Stomach (tissue), 9 donors: ENCODE measurements around the gene IPO13. TPM values are rescaled to one million over a fixed set of nuclear protein-coding genes. Genes with fewer than 3 reads are reported as not detected.

ENCODE experiments used
- DNase-seq, 2 donors: peaks; one replicate each; pipeline versions ENCODE4 v3.0.0 to v3.0.0-alpha.2; 2013 to 2019
- H3K27ac ChIP-seq, 5 donors: fragments of 200-600 bp in 4 of 5; sonication (generic) in 4 of 5; one replicate each; pipeline ENCODE4 v1.5.1; 2013 to 2019; ENCODE audit warnings: mild to moderate bottlenecking in 1 of 5, moderate library complexity in 1 of 5
- H3K27me3 ChIP-seq, 3 donors: fragments of 200-600 bp; sonication (generic); one replicate each; pipeline ENCODE4 v1.5.1; 2017 to 2019; ENCODE audit warnings: mixed run types in 1 of 3
- H3K36me3 ChIP-seq, 4 donors: fragments of 200-600 bp; sonication (generic); 1 replicate in 3 of 4; 2 replicates in 1 of 4; pipeline ENCODE4 v1.5.1; 2016 to 2019
- H3K4me1 ChIP-seq, 4 donors: fragments of 200-600 bp; sonication (generic); one replicate each; pipeline ENCODE4 v1.5.1; 2016 to 2019
- H3K4me3 ChIP-seq, 4 donors: fragments of 200-600 bp; sonication (generic) in 3 of 4; one replicate each; pipeline ENCODE4 v1.5.1; 2016 to 2019; ENCODE audit warnings: mild to moderate bottlenecking in 1 of 4
- H3K9me3 ChIP-seq, 4 donors: fragments of 200-600 bp; sonication (generic); one replicate each; pipeline ENCODE4 v1.5.1; 2016 to 2019
- EP300 ChIP-seq: sonication (generic); formaldehyde crosslinking; IDR thresholded peaks from one replicate; pipeline ENCODE4 v1.6.1; 2017; ENCODE audit warnings: antibody characterized with exemption
- POLR2A ChIP-seq, 4 donors: fragments of 450-650 bp; IDR thresholded peaks; one replicate each; pipeline ENCODE4 v1.6.1; 2016; ENCODE audit warnings: antibody characterized with exemption in 4 of 4, control low read depth in 2 of 4, mild to moderate bottlenecking in 1 of 4, moderate library complexity in 1 of 4
- POLR2AphosphoS5 ChIP-seq, 3 donors: sonication (generic); formaldehyde crosslinking; IDR thresholded peaks; one replicate each; pipeline ENCODE4 v1.6.1; 2016; ENCODE audit warnings: antibody characterized with exemption in 3 of 3
- WGBS, 5 donors: extraction: QIAGEN DNeasy Blood & Tissue Kit in 3 of 5; methylation state at CpG; one replicate each; pipeline versions ENCODE4 v1.1.5 to v1.1.7; 2013 to 2018; 5-methylcytosine and 5-hydroxymethylcytosine counted together
- intact Hi-C: fragments of 100-400 bp; cut with DNase I; formaldehyde crosslinking; loops from one replicate; pipeline ENCODE4 v1.15.1; 2023; ENCODE audit warnings: low total_unique reads
- polyA plus RNA-seq, 3 donors: library from polyadenylated mRNA; stranded (reverse); fragments of 200-250 nt; gene quantifications; one replicate each; pipeline ENCODE4 v1.2.3, GENCODE V29; 2013
- total RNA-seq, 5 donors: library from RNA; depleted of rRNA; stranded (reverse); fragments of >200 nt; gene quantifications; one replicate each; pipeline versions ENCODE4 v1.1.0 to v1.2.3, GENCODE V29; 2014 to 2016
- TF ChIP-seq, protein P1 (sequence below), 7 experiments: fragments of 450-650 bp in 4 of 7; fragments of 200-600 bp in 3 of 7; sonication (generic) in 3 of 7; IDR thresholded peaks; one replicate each; pipeline ENCODE4 v1.5.1; 2016 to 2019; ENCODE audit warnings: antibody characterized with exemption in 7 of 7, control low read depth in 2 of 7, mild to moderate bottlenecking in 1 of 7
- donor health status: healthy with polysubstance abuse.
- donor health status: Bipolar disorder and iron deficiency.
- donor health status: healthy.

Gene IPO13
- total and polyA plus RNA-seq, 8 donors: 6.2 to 54.5 (median 16.9) TPM

GRCh38 chr1:43991200-43991475 lies 44.4 kb downstream of the IPO13 start:
- Histone ChIP-seq H3K27ac (peak overlapping the region; percentile 80 to 90 (median 84)), H3K27me3 (no peaks in the 10 kb centered on the region), H3K4me1 (peaks cover 15 to 50% (median 26%) of the 10 kb centered on the region in 4 donors), H3K36me3 (peaks cover 0 to 1% (median 0%) of the 10 kb centered on the region in 4 donors), H3K4me3 (peak overlapping the region; percentile 62 to 78 (median 72)), H3K9me3 (no peaks in the 10 kb centered on the region)
- intact Hi-C loops: no loop called here
- DNase-seq: no peak
- TF ChIP-seq, protein P1, sequence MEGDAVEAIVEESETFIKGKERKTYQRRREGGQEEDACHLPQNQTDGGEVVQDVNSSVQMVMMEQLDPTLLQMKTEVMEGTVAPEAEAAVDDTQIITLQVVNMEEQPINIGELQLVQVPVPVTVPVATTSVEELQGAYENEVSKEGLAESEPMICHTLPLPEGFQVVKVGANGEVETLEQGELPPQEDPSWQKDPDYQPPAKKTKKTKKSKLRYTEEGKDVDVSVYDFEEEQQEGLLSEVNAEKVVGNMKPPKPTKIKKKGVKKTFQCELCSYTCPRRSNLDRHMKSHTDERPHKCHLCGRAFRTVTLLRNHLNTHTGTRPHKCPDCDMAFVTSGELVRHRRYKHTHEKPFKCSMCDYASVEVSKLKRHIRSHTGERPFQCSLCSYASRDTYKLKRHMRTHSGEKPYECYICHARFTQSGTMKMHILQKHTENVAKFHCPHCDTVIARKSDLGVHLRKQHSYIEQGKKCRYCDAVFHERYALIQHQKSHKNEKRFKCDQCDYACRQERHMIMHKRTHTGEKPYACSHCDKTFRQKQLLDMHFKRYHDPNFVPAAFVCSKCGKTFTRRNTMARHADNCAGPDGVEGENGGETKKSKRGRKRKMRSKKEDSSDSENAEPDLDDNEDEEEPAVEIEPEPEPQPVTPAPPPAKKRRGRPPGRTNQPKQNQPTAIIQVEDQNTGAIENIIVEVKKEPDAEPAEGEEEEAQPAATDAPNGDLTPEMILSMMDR (IDR thresholded peaks at IDR 0.05): no peak
- TF ChIP-seq EP300 (no peak), POLR2AphosphoS5 (IDR thresholded peaks at IDR 0.05) (no peak)
- WGBS, 5 donors: 0 to 2% (median 1%) methylated on average over 7 to 10 of the region's 10 CpGs

DNA sequence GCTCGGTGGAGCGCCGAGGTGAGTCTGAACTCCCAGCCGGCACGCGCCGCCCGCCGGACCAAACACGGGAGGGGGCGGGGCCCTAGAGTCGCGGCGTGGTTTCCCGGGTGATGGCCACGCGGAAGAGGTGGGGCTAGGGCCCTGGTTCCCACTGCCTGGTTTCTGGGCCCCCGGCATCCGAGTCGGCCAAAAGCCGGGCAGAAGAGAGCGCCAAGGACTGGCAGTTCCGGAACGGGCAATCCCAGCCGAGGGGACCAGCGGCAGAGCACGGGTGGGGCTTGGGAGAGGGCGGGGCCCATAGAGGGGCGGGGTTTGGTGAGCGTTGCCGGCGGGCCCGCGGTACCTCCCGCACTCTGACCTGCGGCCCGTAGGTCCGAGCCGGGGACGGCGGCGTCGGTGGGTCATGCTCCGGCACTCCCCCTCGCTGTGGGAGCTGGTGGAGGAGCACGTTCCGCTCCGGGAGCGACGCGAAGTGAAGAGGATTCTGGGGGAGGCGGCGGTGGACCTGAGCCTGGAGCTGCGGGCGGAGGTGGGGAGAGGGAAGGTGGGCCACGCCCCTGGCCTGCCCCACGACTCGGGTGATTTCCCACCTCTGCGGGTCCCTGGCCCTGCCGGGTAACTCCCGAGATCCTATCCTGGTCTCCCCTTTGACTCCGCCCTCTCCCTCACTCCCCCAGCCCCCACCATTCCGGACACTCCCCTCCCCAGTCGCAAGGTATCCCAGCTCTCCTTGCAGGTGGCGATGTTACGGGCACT lies 44.9 kb downstream of the IPO13 start, which contains the start of gene CCDC24:
Gene CCDC24 (plus strand): TSS at position 124 of the 756 bp plus-strand sequence. CDS start 280 bp downstream, at position 404.
- peak in 2 of 3 donors; percentile 17 to 59 for TF ChIP-seq POLR2AphosphoS5 (IDR thresholded peaks at IDR 0.05)
- no peak for TF ChIP-seq EP300
- 0 to 2% (median 1%) methylated on average over 15 to 66 of the region's 66 CpGs for WGBS, 5 donors
- intact Hi-C loops: no loop called here
- H3K27ac ChIP-seq: peak within 1 kb of the TSS; percentile 80 to 90 (median 84)
- no peaks in the 10 kb centered on the region for H3K27me3 ChIP-seq
- DNase-seq: peak; percentile 91 to 93
- H3K36me3 ChIP-seq: no peaks in the 10 kb centered on the region
- H3K9me3 ChIP-seq: no peaks in the 10 kb centered on the region
- peak within 1 kb of the TSS; percentile 62 to 78 (median 72) for H3K4me3 ChIP-seq
- H3K4me1 ChIP-seq: peaks cover 15 to 47% (median 25%) of the 10 kb centered on the region in 4 donors

- H3K4me1 ChIP-seq: peaks cover 15 to 47% (median 27%) of the 10 kb centered on the region in 4 donors
- 29 to 45% (median 35%) methylated on average over 10 to 11 of the region's 11 CpGs for WGBS, 5 donors
- H3K9me3 ChIP-seq: no peaks in the 10 kb centered on the region
- no peaks in the 10 kb centered on the region for H3K36me3 ChIP-seq
- peak overlapping the region; percentile 62 to 78 (median 72) for H3K4me3 ChIP-seq
- no peak for TF ChIP-seq POLR2A (IDR thresholded peaks at IDR 0.05)
- TF ChIP-seq EP300: no peak
- TF ChIP-seq, protein P1 (IDR thresholded peaks at IDR 0.05): no peak
- TF ChIP-seq POLR2AphosphoS5 (IDR thresholded peaks at IDR 0.05): no peak
- intact Hi-C loops: no loop called here
- peak overlapping the region; percentile 80 to 90 (median 84) for H3K27ac ChIP-seq
- no peak for DNase-seq
- no peaks in the 10 kb centered on the region for H3K27me3 ChIP-seq
Measured at GRCh38 chr1:43992232-43992995, 45.7 kb downstream of the IPO13 start.

DNA sequence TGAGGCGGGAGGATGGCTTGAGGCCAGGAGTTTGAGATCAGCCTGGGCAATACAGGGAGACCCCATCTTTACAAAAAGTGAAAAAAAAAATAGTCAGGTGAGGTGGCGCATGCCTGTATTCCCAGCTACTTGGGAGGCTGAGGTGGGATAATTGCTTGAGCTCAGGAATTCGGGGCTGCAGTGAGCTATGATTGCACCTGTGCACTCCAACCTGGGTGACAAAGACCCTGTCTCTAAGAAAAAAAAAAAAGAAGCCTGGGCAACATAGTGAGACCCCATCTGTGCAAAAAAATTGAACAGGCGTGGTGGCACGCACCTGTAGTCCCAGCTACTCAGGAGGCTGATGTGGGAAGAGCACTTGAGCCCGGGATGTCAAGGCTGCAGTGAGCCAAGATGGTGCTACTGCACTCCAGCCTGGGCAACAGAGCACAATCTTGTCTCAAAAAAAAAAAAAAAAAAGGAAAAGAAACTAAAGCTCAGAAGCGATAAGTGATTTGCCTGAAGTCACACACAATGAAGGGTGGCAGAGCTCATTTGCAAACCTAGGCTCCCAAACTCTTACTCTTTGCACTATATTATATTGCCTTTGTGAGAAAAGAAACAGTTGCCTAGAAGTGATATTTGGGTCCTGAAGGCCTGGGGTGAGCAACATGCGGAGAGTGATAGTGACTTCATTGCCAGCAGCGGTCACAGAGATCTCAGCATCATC lies 46.6 kb downstream of the IPO13 start:
- intact Hi-C loops: no loop called here
- WGBS, 5 donors: 89 to 95% (median 94%) methylated on average over 9 of the region's 9 CpGs
- TF ChIP-seq, protein P1 (IDR thresholded peaks at IDR 0.05): no peak
- TF ChIP-seq EP300 (no peak), POLR2A (IDR thresholded peaks at IDR 0.05) (no peak), POLR2AphosphoS5 (IDR thresholded peaks at IDR 0.05) (no peak)
- Histone ChIP-seq H3K4me1 (peaks cover 15 to 54% (median 32%) of the 10 kb centered on the region in 4 donors), H3K27me3 (no peaks in the 10 kb centered on the region), H3K4me3 (no peak overlapping the region), H3K9me3 (no peaks in the 10 kb centered on the region), H3K36me3 (no peaks in the 10 kb centered on the region), H3K27ac (no peak overlapping the region)
- DNase-seq: no peak
